Keratinocyte (primary cell): ENCODE measurements around the gene B3GALT6. TPM values are rescaled to one million over a fixed set of nuclear protein-coding genes. Genes with fewer than 3 reads are reported as not detected.

Source experiments
- DNase-seq: peaks from one replicate; pipeline ENCODE4 v3.0.0-alpha.2; 2011; ENCODE audit warnings: low read depth, missing footprints, low spot score
- FAIRE-seq: peaks from 2 replicates; lab custom pipeline; 2011; peaks lifted over from hg19 to GRCh38; lab: Jason Lieb, UNC
- H2AFZ ChIP-seq: 2 replicates; pipeline ENCODE4 v1.6.0; 2012; ENCODE audit warnings: low read length, control low read depth, inconsistent platforms; ENCODE audit not compliant: control insufficient read depth
- H3K27ac ChIP-seq: 2 replicates; pipeline ENCODE4 v1.5.1; 2011; ENCODE audit warnings: low read length; ENCODE audit not compliant: control insufficient read depth, insufficient read depth
- H3K27me3 ChIP-seq: 3 replicates; pipeline ENCODE4 v1.6.0; 2011; ENCODE audit warnings: low read length; ENCODE audit not compliant: control insufficient read depth, insufficient read depth; ENCODE audit errors: extremely low read depth
- H3K36me3 ChIP-seq, 2 experiments: 2 replicates in 1 of 2; 3 replicates in 1 of 2; pipeline ENCODE4 v1.5.1; 2011; ENCODE audit warnings: low read length in 2 of 2, mild to moderate bottlenecking in 1 of 2; ENCODE audit not compliant: control insufficient read depth in 2 of 2, insufficient read depth in 2 of 2; ENCODE audit errors: extremely low read depth in 1 of 2
- H3K4me1 ChIP-seq: 3 replicates; pipeline ENCODE4 v1.5.1; 2011; ENCODE audit warnings: low read length; ENCODE audit not compliant: control insufficient read depth, insufficient read depth; ENCODE audit errors: extremely low read depth
- H3K4me2 ChIP-seq: 3 replicates; pipeline ENCODE4 v1.6.0; 2011; ENCODE audit warnings: low read depth, low read length; ENCODE audit not compliant: control insufficient read depth, insufficient read depth; ENCODE audit errors: extremely low read depth
- H3K4me3 ChIP-seq, 3 experiments: fragments of 200-600 bp in 1 of 3; sonication (generic) in 1 of 3; 2 replicates in 2 of 3; 3 replicates in 1 of 3; pipeline ENCODE4 v1.5.1; 2011 to 2016; ENCODE audit warnings: low read length in 3 of 3, mild to moderate bottlenecking in 3 of 3, control low read depth in 2 of 3, inconsistent platforms in 1 of 3, low read depth in 1 of 3, mixed read lengths in 1 of 3, mixed run types in 1 of 3, moderate library complexity in 1 of 3; ENCODE audit not compliant: control insufficient read depth in 2 of 3, insufficient read depth in 2 of 3; ENCODE audit errors: extremely low read depth in 1 of 3
- H3K79me2 ChIP-seq: 2 replicates; pipeline ENCODE4 v1.6.0; 2012; ENCODE audit warnings: low read length; ENCODE audit not compliant: control insufficient read depth, insufficient read depth
- H3K9ac ChIP-seq: 3 replicates; pipeline ENCODE4 v1.6.0; 2011; ENCODE audit warnings: low read length; ENCODE audit not compliant: control insufficient read depth, insufficient read depth; ENCODE audit errors: extremely low read depth
- H3K9me1 ChIP-seq: 3 replicates; pipeline ENCODE4 v1.6.0; 2011; ENCODE audit warnings: low read length; ENCODE audit not compliant: control insufficient read depth, insufficient read depth; ENCODE audit errors: extremely low read depth
- H3K9me3 ChIP-seq: 2 replicates; pipeline ENCODE4 v1.5.1; 2012; ENCODE audit warnings: low read depth, low read length; ENCODE audit not compliant: control insufficient read depth
- H4K20me1 ChIP-seq: 3 replicates; pipeline ENCODE4 v1.6.0; 2011; ENCODE audit warnings: low read length; ENCODE audit not compliant: control insufficient read depth, insufficient read depth; ENCODE audit errors: extremely low read depth
- EZH2 ChIP-seq: IDR thresholded peaks from one replicate; pipeline ENCODE4 v1.6.1; 2012; ENCODE audit warnings: inconsistent platforms, mild to moderate bottlenecking, low read length, moderate library complexity
- dilution Hi-C: fragments of 300-500 bp; cut with MboI; formaldehyde crosslinking; loops from one replicate; pipeline ENCODE4 v1.7.0; 2020; ENCODE audit warnings: low sequenced_read_pairs; ENCODE audit not compliant: extremely low pct_ligation_motif_present
- polyA plus RNA-seq, 5 experiments: library from polyadenylated mRNA; depleted of rRNA in 3 of 5; stranded (reverse) in 3 of 5; stranded (forward) in 1 of 5; unstranded in 1 of 5; fragments of >200 nt; gene quantifications; 1 replicate in 1 of 5; 2 replicates in 3 of 5; 3 replicates in 1 of 5; pipeline versions ENCODE4 v1.2.1 to v1.2.3, GENCODE V29; 2011 to 2012; ENCODE audit warnings: missing spikeins in 2 of 5, low read depth in 1 of 5, low replicate concordance in 1 of 5
- TF ChIP-seq, protein P1 (sequence below), 3 experiments: IDR thresholded peaks in 1 of 3; conservative IDR thresholded peaks in 1 of 3; optimal IDR thresholded peaks in 1 of 3; 2 replicates in 2 of 3; 3 replicates in 1 of 3; pipeline versions ENCODE3 to v1.5.1; 2011; ENCODE audit warnings: low read length in 3 of 3, mild to moderate bottlenecking in 3 of 3, moderate library complexity in 2 of 3, control low read depth in 1 of 3, inconsistent platforms in 1 of 3; ENCODE audit not compliant: insufficient read depth in 2 of 3; ENCODE audit errors: extremely low read depth in 1 of 3

B3GALT6 gene
- polyA plus RNA-seq, 1 donor (not counting 4 experiments of a cell fraction or from before 2014, with no cell fraction given), result 6.8 TPM

DNA sequence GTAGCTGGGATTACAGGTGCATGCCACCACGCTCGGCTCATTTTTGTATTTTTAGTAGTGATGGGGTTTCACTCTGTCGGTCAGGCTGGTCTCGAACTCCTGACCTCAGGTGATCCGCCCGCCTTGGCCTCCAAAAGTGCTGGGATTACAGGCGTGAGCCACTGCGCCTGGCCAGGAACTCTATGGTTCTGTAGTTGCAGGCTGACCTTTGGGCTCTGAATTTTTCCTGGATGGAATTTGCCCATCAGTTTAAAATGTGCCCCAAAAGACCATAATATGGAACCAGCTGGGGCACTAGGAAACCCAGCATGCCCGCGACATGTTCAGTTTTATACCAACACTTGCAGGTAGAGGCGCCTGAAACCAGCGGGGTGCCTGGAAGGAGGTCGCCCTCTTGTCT, 46.6 kb downstream of the B3GALT6 start:
- Histone ChIP-seq H3K36me3 (no peaks in the 10 kb centered on the region), H3K27ac (no peak overlapping the region), H3K27me3 (no peaks in the 10 kb centered on the region), H3K4me1 (peaks cover 21% of the 10 kb centered on the region), H4K20me1 (no peaks in the 10 kb centered on the region), H3K9me1 (no peaks in the 10 kb centered on the region), H3K9ac (no peak overlapping the region), H3K4me2 (no peak overlapping the region), H2AFZ (no peak overlapping the region), H3K9me3 (no peaks in the 10 kb centered on the region), H3K79me2 (no peaks in the 10 kb centered on the region), H3K4me3 (no peak overlapping the region)
- FAIRE-seq (no peak), DNase-seq (no peak)
- no peak for TF ChIP-seq EZH2
- TF ChIP-seq, protein P1, sequence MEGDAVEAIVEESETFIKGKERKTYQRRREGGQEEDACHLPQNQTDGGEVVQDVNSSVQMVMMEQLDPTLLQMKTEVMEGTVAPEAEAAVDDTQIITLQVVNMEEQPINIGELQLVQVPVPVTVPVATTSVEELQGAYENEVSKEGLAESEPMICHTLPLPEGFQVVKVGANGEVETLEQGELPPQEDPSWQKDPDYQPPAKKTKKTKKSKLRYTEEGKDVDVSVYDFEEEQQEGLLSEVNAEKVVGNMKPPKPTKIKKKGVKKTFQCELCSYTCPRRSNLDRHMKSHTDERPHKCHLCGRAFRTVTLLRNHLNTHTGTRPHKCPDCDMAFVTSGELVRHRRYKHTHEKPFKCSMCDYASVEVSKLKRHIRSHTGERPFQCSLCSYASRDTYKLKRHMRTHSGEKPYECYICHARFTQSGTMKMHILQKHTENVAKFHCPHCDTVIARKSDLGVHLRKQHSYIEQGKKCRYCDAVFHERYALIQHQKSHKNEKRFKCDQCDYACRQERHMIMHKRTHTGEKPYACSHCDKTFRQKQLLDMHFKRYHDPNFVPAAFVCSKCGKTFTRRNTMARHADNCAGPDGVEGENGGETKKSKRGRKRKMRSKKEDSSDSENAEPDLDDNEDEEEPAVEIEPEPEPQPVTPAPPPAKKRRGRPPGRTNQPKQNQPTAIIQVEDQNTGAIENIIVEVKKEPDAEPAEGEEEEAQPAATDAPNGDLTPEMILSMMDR (optimal IDR thresholded peaks at IDR 0.05 in 1 of 3, IDR thresholded peaks at IDR 0.05 in 1 of 3, conservative IDR thresholded peaks at IDR 0.05 in 1 of 3; ENCODE audit: extremely low read depth in 1 of 3, insufficient read depth in 2 of 3, low read length in 3 of 3), result no peak
- dilution Hi-C loops, result no loop called here

DNA sequence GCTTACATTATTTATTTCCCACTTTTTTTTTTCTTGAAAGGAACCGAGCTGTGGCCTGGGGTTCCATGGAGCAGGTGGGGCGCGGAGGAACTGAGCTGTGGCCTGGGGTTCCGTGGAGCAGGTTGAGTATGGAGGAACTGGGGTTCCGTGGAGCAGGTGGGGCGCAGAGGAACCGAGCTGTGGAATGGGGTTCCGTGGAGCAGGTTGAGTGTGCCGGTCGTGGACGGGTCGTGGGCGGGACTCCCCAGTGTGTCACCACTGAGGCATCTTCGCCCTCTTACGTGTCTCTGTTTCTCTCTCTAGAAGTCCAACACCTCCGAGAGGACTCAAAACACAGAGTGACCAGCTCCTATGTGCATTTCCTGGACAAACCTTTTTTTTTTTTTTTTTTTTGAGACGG, 47.0 kb downstream of the B3GALT6 start:
- dilution Hi-C loops, result no loop called here

More for the DNA sequence above, 47.0 kb downstream of the B3GALT6 start:
- H4K20me1 ChIP-seq, result no peaks in the 10 kb centered on the region
- TF ChIP-seq, protein P1 (optimal IDR thresholded peaks at IDR 0.05 in 1 of 3, IDR thresholded peaks at IDR 0.05 in 1 of 3, conservative IDR thresholded peaks at IDR 0.05 in 1 of 3; ENCODE audit: extremely low read depth in 1 of 3, insufficient read depth in 2 of 3, low read length in 3 of 3), result no peak
- no peak for TF ChIP-seq EZH2
- no peaks in the 10 kb centered on the region for H3K9me3 ChIP-seq
- H2AFZ ChIP-seq, result no peak overlapping the region
- no peak overlapping the region for H3K27ac ChIP-seq
- peaks cover 21% of the 10 kb centered on the region for H3K4me1 ChIP-seq
- H3K4me3 ChIP-seq, result no peak overlapping the region
- H3K9me1 ChIP-seq, result no peaks in the 10 kb centered on the region
- H3K79me2 ChIP-seq, result no peaks in the 10 kb centered on the region
- H3K9ac ChIP-seq, result no peak overlapping the region
- no peak overlapping the region for H3K4me2 ChIP-seq
- no peaks in the 10 kb centered on the region for H3K27me3 ChIP-seq
- FAIRE-seq (no peak), DNase-seq (no peak)
- no peaks in the 10 kb centered on the region for H3K36me3 ChIP-seq
